NB4 (cell line): ENCODE data around the gene KYNU.
"Not testable (repeated sequence)": the region's sequence is repeated elsewhere in the genome, so short reads cannot be mapped to it uniquely, and the experiment has no call there.

Source experiments
- DNase-seq: peaks from one replicate; pipeline ENCODE4 v3.0.0; 2010; ENCODE audit warnings: low read depth
- H3K4me3 ChIP-seq: one replicate; pipeline ENCODE4 v1.5.1; 2011; ENCODE audit warnings: mild to moderate bottlenecking, low read depth, low read length, moderate library complexity
- MYC ChIP-seq: IDR thresholded peaks from 2 replicates; pipeline ENCODE4 v1.6.1; 2011; ENCODE audit warnings: low read depth, low read length
- POLR2A ChIP-seq: IDR thresholded peaks from 2 replicates; pipeline ENCODE4 v1.6.1; 2011; ENCODE audit warnings: mild to moderate bottlenecking; ENCODE audit not compliant: insufficient read length; ENCODE audit errors: extremely low read depth
- TF ChIP-seq, protein P1 (sequence below): IDR thresholded peaks from one replicate; pipeline ENCODE4 v1.5.1; 2012; ENCODE audit warnings: low read depth, low read length
- TF ChIP-seq, protein P2 (sequence below): IDR thresholded peaks from 2 replicates; pipeline ENCODE4 v1.6.1; 2011; ENCODE audit warnings: low read depth, low read length

Gene KYNU

DNA sequence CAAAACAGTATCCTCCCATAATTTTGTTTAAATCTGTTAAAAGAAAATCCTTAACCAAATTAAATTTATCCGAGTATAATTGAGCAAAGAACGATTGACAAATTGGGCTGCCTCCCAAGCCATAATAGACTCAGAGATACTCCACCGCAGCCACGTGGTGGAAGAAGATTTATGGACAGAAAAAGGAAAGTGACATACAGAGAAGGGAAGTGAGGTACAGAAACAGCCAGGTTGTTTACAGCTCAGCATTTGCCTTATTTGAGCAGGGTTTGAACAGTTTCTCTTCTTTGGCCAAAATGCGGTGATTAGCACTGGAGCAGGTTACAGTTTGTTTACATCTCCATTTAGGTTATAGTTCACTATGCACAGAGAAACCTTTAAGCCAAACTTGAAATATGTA is 60.8 kb downstream of the KYNU start:
- H3K4me3 ChIP-seq = no peak overlapping the region
- TF ChIP-seq, protein P1, sequence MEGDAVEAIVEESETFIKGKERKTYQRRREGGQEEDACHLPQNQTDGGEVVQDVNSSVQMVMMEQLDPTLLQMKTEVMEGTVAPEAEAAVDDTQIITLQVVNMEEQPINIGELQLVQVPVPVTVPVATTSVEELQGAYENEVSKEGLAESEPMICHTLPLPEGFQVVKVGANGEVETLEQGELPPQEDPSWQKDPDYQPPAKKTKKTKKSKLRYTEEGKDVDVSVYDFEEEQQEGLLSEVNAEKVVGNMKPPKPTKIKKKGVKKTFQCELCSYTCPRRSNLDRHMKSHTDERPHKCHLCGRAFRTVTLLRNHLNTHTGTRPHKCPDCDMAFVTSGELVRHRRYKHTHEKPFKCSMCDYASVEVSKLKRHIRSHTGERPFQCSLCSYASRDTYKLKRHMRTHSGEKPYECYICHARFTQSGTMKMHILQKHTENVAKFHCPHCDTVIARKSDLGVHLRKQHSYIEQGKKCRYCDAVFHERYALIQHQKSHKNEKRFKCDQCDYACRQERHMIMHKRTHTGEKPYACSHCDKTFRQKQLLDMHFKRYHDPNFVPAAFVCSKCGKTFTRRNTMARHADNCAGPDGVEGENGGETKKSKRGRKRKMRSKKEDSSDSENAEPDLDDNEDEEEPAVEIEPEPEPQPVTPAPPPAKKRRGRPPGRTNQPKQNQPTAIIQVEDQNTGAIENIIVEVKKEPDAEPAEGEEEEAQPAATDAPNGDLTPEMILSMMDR = no peak
- no peak for DNase-seq

DNA sequence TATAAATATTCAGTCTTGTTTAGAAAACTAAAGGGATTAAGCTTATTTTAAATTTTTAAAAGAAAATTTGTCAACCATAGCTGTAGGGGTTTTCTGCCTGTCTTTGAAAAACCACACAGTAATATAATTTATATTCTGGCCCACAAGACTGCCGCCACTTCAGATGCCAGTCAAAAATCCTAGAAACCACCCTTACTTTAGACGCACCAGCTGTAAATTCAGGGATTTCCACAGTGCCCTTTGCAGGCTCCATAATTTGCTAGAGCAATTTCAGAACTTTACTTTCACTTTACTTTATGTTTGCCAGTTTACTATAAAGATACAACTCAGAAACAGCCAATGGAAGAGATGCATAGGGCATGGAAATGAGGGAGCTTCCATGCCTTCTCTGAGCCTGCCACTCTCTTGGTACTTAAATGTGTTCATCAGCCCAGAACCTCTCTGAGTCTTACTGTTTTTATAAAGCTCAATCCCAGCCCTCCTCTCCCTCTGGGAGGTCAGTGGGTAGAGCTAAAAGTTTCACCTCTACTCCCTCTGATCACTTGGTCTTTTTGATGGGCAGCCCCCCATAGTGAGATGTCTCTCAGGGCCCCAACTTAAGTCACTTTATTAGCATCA is 63.3 kb downstream of the KYNU start:
- no peak for DNase-seq
- TF ChIP-seq, protein P1 = no peak
- TF ChIP-seq, protein P2, sequence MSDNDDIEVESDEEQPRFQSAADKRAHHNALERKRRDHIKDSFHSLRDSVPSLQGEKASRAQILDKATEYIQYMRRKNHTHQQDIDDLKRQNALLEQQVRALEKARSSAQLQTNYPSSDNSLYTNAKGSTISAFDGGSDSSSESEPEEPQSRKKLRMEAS = no peak
- TF ChIP-seq MYC = no peak
- no peak for TF ChIP-seq POLR2A
- no peak overlapping the region for H3K4me3 ChIP-seq

DNA sequence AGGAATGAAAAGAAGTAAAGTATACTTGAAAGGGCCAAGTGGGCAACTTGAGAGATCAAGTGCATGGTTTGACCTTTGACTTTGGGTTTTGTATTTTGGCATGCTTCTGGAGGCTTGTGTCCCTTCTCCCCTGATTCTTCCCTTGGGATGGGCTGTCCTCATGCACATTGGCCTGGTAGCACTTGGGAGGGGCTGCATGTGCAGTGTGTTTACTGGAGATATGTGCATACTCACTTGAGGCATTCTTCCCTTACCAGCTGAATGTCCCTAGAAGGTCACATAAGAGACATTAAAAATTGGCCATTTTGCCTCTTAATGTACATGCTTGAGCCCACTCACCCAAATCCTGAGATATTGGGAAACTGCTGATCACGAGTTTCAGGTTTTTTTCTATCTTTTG is 65.2 kb downstream of the KYNU start:
- DNase-seq = no peak
- no peak overlapping the region for H3K4me3 ChIP-seq
- TF ChIP-seq POLR2A (no peak), MYC (no peak)
- TF ChIP-seq, protein P2 = no peak
- TF ChIP-seq, protein P1 = no peak

DNA sequence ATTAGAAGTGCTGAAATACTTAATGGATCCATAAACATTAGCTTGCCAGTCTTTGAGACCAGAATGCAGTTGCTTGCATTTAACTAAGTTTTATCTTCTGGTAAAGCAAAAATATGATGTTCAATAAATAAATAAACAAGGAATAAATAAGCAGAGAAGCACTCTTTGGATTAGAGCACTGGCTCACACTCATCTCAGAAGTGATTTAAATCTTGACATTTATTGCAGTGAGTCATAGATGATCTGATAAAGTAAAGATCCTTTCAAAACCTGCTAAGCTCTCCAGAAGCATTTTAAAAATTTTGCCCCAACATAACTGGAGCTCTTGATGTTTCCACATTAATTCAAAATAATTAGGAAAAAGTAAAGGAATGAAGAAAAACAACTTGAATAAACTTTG is 66.8 kb downstream of the KYNU start:
- TF ChIP-seq, protein P1 = no peak
- TF ChIP-seq MYC = no peak
- TF ChIP-seq, protein P2 = no peak
- no peak for TF ChIP-seq POLR2A
- H3K4me3 ChIP-seq = no peak overlapping the region
- DNase-seq = no peak

DNA sequence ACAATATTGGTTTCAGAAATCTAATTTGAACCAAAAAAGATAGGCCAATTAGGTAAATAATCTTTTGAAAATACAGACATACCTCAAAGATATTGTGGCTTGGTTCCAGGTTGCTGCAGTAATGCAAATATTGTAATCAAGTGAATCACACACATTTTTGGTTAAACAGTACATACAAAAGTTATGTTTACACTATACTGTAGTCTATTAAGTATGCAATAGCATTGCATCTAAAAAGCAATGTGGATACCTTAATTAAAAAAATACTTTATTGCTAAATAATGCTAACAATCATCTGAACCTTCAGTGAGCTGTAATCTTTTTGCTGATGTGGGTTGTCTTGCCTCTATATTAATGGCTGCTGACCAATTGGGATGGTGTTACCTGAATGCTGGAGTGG is 67.3 kb downstream of the KYNU start:
- H3K4me3 ChIP-seq = no peak overlapping the region
- DNase-seq = no peak
- TF ChIP-seq, protein P2 = no peak

DNA sequence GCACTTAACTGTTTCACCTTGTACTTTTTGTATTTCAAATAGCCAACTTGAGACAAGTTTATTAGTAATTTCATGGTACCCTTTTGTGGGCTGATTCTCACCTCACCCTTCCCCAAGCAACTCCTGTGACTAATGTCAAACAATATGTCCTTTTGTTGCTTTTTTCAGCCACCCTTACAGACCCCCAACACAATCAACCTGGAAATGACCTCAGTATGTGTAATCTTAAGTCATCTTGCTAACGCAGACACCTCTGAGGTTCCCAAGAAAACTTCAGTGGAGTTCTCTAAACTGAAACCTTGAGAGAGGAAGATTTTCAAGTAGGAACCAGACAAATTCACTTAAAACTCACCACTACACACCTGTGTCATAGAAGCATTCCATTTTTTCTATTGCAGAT is 69.5 kb downstream of the KYNU start:
- H3K4me3 ChIP-seq = no peak overlapping the region
- TF ChIP-seq, protein P1 = no peak
- TF ChIP-seq POLR2A = no peak
- no peak for TF ChIP-seq MYC
- TF ChIP-seq, protein P2 = no peak
- DNase-seq = no peak

DNA sequence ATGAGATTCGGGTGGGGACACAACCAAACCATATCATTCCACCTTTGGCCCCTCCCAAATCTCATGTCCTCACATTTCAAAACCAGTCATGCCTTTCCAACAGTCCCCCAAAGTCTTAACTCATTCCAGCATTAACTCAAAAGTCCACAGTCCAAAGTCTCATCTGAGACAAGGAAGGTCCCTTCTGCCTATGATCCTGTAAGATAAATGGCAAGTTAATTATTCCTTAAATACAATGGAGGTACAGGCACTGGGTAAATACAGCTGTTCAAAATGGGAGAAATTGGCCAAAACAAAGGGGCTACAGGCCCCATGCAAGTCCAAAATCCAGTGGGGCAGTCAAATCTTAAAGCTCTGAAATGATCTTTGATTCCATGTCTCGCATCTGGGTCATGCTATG is 71.3 kb downstream of the KYNU start:
- not testable (repeated sequence) for DNase-seq, H3K4me3 ChIP-seq

DNA sequence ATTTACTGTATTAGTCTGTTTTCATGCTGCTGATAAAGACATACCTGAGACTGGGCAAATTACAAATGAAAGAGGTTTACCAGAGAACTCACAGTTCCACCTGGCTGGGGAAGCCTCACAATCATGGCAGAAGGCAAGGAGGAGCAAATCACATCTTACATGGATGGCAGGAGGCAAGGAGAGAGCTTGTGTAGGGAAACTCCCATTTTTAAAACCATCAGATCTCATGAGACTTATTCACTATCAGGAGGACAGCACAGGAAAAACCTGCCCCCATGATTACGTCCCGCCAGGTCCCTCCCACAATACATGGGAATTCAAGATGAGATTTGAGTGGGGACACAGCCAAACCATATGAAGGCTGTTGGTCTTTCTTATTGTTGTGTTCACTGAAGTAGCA is 72.9 kb downstream of the KYNU start:
- DNase-seq, H3K4me3 ChIP-seq: not testable (repeated sequence)
